HEK293T (cell line): ENCODE measurements around the gene ZNF256.

ENCODE experiments used
- ARNT ChIP-seq: fragments of 450-650 bp; IDR thresholded peaks from 2 replicates; pipeline ENCODE4 v1.6.1; 2017; ENCODE audit warnings: mild to moderate bottlenecking
- FOXK2 ChIP-seq: fragments of 450-650 bp; IDR thresholded peaks from 2 replicates; pipeline ENCODE4 v1.6.1; 2016; ENCODE audit warnings: mild to moderate bottlenecking
- FOXM1 ChIP-seq: fragments of 450-650 bp; IDR thresholded peaks from 2 replicates; pipeline ENCODE4 v1.6.1; 2017; ENCODE audit warnings: mild to moderate bottlenecking, borderline replicate concordance
- HDGF ChIP-seq: fragments of 450-650 bp; IDR thresholded peaks from 2 replicates; pipeline ENCODE4 v1.6.1; 2017; ENCODE audit warnings: antibody characterized with exemption, borderline replicate concordance
- LEF1 ChIP-seq: fragments of 450-650 bp; IDR thresholded peaks from 2 replicates; pipeline ENCODE4 v1.6.1; 2017; ENCODE audit warnings: mild to moderate bottlenecking, borderline replicate concordance
- SP1 ChIP-seq: fragments of 450-650 bp; IDR thresholded peaks from 2 replicates; pipeline ENCODE4 v1.6.1; 2017
- TARDBP ChIP-seq: fragments of 450-650 bp; IDR thresholded peaks from 2 replicates; pipeline ENCODE4 v1.6.1; 2016
- ZNF384 ChIP-seq: fragments of 450-650 bp; IDR thresholded peaks from 2 replicates; pipeline ENCODE4 v1.6.1; 2016
- TF ChIP-seq, protein P1 (sequence below): fragments of 450-650 bp; IDR thresholded peaks from 2 replicates; pipeline ENCODE4 v1.6.1; 2016

DNA sequence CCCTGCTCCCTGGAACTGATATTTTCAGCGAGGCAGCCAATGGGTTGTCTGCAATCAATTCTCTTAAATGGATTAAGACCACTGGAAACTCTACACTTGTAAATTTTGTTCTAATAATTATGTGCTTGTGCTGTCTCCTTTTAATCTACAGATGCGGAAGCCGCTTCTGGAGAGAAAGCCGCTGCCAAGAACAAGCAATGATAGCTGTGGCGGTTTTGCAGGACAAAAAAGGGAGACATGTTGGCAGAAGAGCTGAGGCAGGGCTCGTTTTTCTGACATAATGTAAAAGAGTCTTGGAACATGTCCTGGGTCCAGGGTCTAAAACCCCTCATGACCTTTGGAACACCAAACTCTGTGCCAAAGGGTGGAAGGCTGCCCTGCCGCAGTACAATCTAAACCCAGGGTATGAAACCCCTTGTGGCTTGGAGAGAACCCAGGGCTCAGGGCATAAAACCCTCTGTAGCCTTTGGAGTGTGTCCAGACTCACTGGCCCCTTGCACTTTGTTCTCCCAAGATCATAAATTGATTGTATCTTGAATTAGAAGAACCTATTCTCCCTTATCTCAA lies 43.8 kb downstream of the ZNF256 start:
- no peak for TF ChIP-seq ZNF384
- no peak for TF ChIP-seq SP1
- no peak for TF ChIP-seq FOXM1
- no peak for TF ChIP-seq LEF1
- no peak for TF ChIP-seq FOXK2
- TF ChIP-seq, protein P1, sequence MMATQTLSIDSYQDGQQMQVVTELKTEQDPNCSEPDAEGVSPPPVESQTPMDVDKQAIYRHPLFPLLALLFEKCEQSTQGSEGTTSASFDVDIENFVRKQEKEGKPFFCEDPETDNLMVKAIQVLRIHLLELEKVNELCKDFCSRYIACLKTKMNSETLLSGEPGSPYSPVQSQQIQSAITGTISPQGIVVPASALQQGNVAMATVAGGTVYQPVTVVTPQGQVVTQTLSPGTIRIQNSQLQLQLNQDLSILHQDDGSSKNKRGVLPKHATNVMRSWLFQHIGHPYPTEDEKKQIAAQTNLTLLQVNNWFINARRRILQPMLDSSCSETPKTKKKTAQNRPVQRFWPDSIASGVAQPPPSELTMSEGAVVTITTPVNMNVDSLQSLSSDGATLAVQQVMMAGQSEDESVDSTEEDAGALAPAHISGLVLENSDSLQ = no peak
- no peak for TF ChIP-seq HDGF
- no peak for TF ChIP-seq TARDBP
- TF ChIP-seq ARNT = no peak
